Spleen (tissue), 11 donors: ENCODE results near the gene DAPK2. TPM values are rescaled to one million over a fixed set of nuclear protein-coding genes. Genes with fewer than 3 reads are reported as not detected.

Experiments
- DNase-seq: peaks from one replicate; pipeline ENCODE4 v3.0.0-alpha.2; 2020
- H3K27ac ChIP-seq, 8 donors: fragments of 200-600 bp; sonication (generic) in 7 of 8; 1 replicate in 4 of 8; 2 replicates in 4 of 8; pipeline versions ENCODE4 v1.5.0 to v1.8.0; 2016 to 2021; ENCODE audit warnings: inconsistent platforms in 4 of 8, mild to moderate bottlenecking in 4 of 8, moderate library complexity in 1 of 8
- H3K27me3 ChIP-seq, 7 donors: fragments of 200-600 bp; sonication (generic) in 6 of 7; replicated peaks in 1 of 7; 1 replicate in 4 of 7; 2 replicates in 3 of 7; pipeline versions ENCODE4 v1.5.0 to v1.8.0; 2016 to 2021; ENCODE audit warnings: inconsistent platforms in 3 of 7, mild to moderate bottlenecking in 1 of 7
- H3K36me3 ChIP-seq, 6 donors: fragments of 200-600 bp; sonication (generic) in 5 of 6; 1 replicate in 4 of 6; 2 replicates in 2 of 6; pipeline versions ENCODE4 v1.5.0 to v1.8.0; 2016 to 2021; ENCODE audit warnings: inconsistent platforms in 2 of 6
- H3K4me1 ChIP-seq, 6 donors: fragments of 200-600 bp; sonication (generic) in 5 of 6; 1 replicate in 3 of 6; 2 replicates in 3 of 6; pipeline versions ENCODE4 v1.5.0 to v1.8.0; 2016 to 2021; ENCODE audit warnings: inconsistent platforms in 3 of 6
- H3K4me3 ChIP-seq, 8 donors: fragments of 200-600 bp; sonication (generic) in 7 of 8; 1 replicate in 4 of 8; 2 replicates in 4 of 8; pipeline versions ENCODE4 v1.5.0 to v1.8.0; 2016 to 2021; ENCODE audit warnings: inconsistent platforms in 4 of 8, mild to moderate bottlenecking in 4 of 8, moderate library complexity in 2 of 8
- H3K9me3 ChIP-seq, 8 donors: fragments of 200-600 bp; sonication (generic) in 7 of 8; 1 replicate in 4 of 8; 2 replicates in 4 of 8; pipeline versions ENCODE4 v1.5.0 to v1.8.0; 2016 to 2021; ENCODE audit warnings: inconsistent platforms in 4 of 8
- CTCF ChIP-seq, 11 experiments: fragments of 200-600 bp in 7 of 11; fragments of 450-650 bp in 4 of 11; sonication (generic) in 4 of 11; IDR thresholded peaks in 8 of 11; conservative IDR thresholded peaks in 3 of 11; 1 replicate in 7 of 11; 2 replicates in 4 of 11; pipeline versions ENCODE4 v1.4.0 to v1.8.0; 2016 to 2021; ENCODE audit warnings: antibody characterized with exemption in 11 of 11, inconsistent platforms in 4 of 11, mild to moderate bottlenecking in 1 of 11
- POLR2A ChIP-seq, 3 donors: fragments of 450-650 bp; IDR thresholded peaks; one replicate each; pipeline ENCODE4 v1.5.1; 2017; ENCODE audit warnings: antibody characterized with exemption in 3 of 3, mild to moderate bottlenecking in 1 of 3
- POLR2AphosphoS5 ChIP-seq, 3 donors: sonication (generic); formaldehyde crosslinking; IDR thresholded peaks; one replicate each; pipeline ENCODE4 v1.5.1; 2017; ENCODE audit warnings: antibody characterized with exemption in 3 of 3
- whole genome bisulfite sequencing, 5 donors: extraction: QIAGEN DNeasy Blood & Tissue Kit in 3 of 5; methylation state at CpG; one replicate each; pipeline versions ENCODE4 v1.1.5 to v1.1.7; 2013 to 2018; 5-methylcytosine and 5-hydroxymethylcytosine counted together
- intact Hi-C: fragments of 100-400 bp; cut with DNase I; formaldehyde crosslinking; loops from one replicate; pipeline ENCODE4 v1.15.0; 2023; ENCODE audit warnings: low total_unique reads
- polyA plus RNA-seq, 3 donors: library from polyadenylated mRNA; stranded (reverse); fragments of 200-250 nt; gene quantifications; one replicate each; pipeline ENCODE4 v1.2.1, GENCODE V29; 2013
- total RNA-seq, 7 donors: library from RNA; depleted of rRNA in 3 of 7; stranded (reverse); fragments of >200 nt in 3 of 7; fragmentation: NEBNext Ultra II Directional in 4 of 7; extraction: Animal tissue kit (Norgen Biotek cat#: 25700) in 4 of 7; gene quantifications; one replicate each; pipeline versions ENCODE4 v1.1.0 to v1.2.1, GENCODE V29; 2016 to 2021
- donor health status: healthy with polysubstance abuse.
- donor health status: DM: no; HTN: no; CAD: no; lungs with moderate emphysema.
- donor health status: DM: no; HTN: no; CAD: no.
- donor health status: Bipolar disorder and iron deficiency.
- donor health status: healthy.
- donor health status: DM: no; HTN: no; CAD: no.
- donor health status: DM: yes; HTN: yes; CAD: no.

DAPK2 gene
- total and polyA plus RNA-seq, 10 donors: 4.9 to 38.3 (median 15.5) TPM

DNA sequence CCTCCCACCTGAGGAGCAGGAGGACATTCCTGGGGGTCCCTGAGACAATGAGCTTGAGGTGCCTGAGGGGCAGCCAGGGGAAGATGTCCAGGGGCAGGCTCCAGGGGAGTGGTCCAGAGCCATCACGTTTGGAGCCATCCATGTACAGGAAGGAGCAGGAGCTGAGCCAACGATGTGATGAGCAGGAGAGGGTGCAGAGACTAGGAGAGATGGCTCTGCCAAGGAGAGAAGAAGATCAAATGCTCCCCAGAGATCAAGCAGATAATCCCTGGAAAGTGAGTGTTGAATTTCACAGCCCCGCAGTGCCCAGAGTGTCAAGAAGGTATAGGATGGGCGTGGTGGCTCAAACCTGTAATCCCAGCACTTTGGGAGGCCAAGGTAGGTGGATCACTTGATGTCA is 114.7 kb downstream of the DAPK2 start:
- Histone ChIP-seq H3K9me3 (no peaks in the 10 kb centered on the region), H3K4me3 (no peak overlapping the region), H3K27ac (no peak overlapping the region), H3K36me3 (peaks cover 0 to 44% (median 0%) of the 10 kb centered on the region in 6 donors), H3K4me1 (peaks cover 0 to 15% (median 3%) of the 10 kb centered on the region in 6 donors), H3K27me3 (no peaks in the 10 kb centered on the region)
- TF ChIP-seq POLR2A (IDR thresholded peaks at IDR 0.05) (no peak), CTCF (IDR thresholded peaks at IDR 0.05 in 8 of 11, conservative IDR thresholded peaks at IDR 0.05 in 3 of 11) (no peak), POLR2AphosphoS5 (IDR thresholded peaks at IDR 0.05) (no peak)
- intact Hi-C loops: no loop called here
- 73 to 91% (median 90%) methylated on average over 4 of the region's 4 CpGs for WGBS, 5 donors
- no peak for DNase-seq

- Histone ChIP-seq H3K27ac (no peak overlapping the region), H3K9me3 (no peaks in the 10 kb centered on the region), H3K27me3 (no peaks in the 10 kb centered on the region), H3K36me3 (peaks cover 0 to 58% (median 0%) of the 10 kb centered on the region in 6 donors), H3K4me3 (no peak overlapping the region), H3K4me1 (peaks cover 0 to 15% (median 3%) of the 10 kb centered on the region in 6 donors)
- WGBS, 5 donors: 93 to 100% (median 97%) methylated on average over 4 to 7 of the region's 7 CpGs
- TF ChIP-seq POLR2A (IDR thresholded peaks at IDR 0.05) (no peak), POLR2AphosphoS5 (IDR thresholded peaks at IDR 0.05) (no peak), CTCF (IDR thresholded peaks at IDR 0.05 in 8 of 11, conservative IDR thresholded peaks at IDR 0.05 in 3 of 11) (no peak)
- DNase-seq: no peak
- intact Hi-C loops: no loop called here
Observed at GRCh38 chr15:63930034-63930433, 116.3 kb downstream of the DAPK2 start.

DNA sequence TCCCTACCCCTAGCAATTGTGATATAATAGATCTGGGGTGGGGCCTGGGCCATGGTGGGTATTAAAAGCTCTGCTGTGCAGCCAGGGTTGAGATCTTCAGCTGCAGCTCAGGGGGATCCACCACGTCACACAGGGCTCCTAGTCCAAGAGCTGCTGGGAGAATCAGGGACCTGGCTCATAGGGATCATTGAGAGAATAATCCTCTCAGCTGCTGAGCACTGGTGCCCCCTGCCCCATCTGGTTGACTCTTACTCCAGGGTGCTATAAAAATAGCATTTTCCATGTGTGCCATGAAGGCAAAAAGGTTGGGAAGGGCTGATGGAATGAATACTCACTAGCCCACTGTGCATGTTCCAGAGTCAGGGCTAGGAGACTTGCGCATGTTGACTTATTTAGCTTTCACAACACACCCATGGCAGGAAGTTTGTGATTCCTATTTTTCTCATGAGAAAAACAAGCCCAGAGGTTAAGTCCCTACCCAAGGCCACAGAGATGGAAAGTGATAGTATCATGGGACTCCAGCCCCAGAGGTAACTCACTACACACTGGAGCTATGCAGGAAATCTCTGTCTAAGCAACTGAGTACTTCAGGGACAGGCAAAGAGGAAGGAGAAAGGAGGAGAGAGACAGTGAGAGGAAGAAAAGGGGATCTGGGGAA is 118.0 kb downstream of the DAPK2 start:
- Histone ChIP-seq H3K36me3 (peaks cover 0 to 75% (median 5%) of the 10 kb centered on the region in 6 donors), H3K27ac (peak overlapping the region in 5 of 8 donors; percentile 22 to 69 (median 54)), H3K4me1 (peaks cover 0 to 15% (median 3%) of the 10 kb centered on the region in 6 donors), H3K4me3 (no peak overlapping the region), H3K9me3 (no peaks in the 10 kb centered on the region), H3K27me3 (no peaks in the 10 kb centered on the region)
- intact Hi-C loops: no loop called here
- TF ChIP-seq POLR2A (IDR thresholded peaks at IDR 0.05) (no peak), POLR2AphosphoS5 (IDR thresholded peaks at IDR 0.05) (no peak), CTCF (IDR thresholded peaks at IDR 0.05 in 8 of 11, conservative IDR thresholded peaks at IDR 0.05 in 3 of 11) (no peak)
- DNase-seq: no peak
- WGBS, 5 donors: 68 to 89% (median 79%) methylated on average over 2 of the region's 2 CpGs

DNA sequence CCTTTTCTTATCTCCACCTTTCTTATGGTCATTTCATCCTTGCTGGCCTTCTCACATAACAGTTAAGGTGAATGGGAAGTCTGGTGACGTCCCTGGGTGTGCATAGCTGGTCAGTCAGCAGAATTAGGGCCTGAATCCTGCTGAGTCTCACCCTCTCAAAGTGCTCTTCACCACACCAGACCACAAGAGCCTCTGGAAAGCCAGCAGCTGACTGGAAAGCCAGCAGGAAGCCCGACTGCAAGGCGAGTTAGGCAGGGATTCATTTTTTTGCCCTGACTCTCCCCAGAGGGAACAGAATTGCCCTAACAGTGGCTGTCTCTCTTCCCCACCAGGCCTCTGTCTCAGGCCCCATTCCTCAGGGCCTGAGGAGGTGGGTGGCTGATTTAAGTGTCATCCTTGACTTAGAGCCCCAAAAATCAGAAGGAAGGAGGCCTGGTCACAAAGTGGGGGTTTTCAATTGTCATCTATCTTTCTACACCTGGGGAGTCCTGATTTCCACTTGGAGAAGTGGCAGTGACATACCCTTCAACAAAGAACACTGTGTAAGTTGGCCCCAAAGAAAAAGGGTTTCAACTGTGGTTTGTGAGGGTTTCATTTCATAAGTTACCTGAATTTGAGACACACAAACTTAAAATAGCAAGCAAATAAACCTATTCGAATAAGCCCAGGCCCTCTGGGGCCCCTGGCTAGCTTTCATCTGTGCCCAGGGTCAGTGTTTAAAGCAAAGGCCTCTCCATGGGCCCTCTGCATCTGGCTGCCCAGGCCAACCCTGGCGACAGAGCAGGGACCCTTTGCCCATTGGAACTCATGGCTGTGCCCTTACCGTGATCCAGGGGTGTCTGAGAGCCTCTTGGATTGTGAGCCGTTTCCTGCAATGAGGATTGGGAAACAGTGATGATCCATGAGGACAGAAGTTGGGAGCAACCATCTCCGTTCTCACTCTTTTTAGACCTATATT is 122.0 kb downstream of the DAPK2 start:
- no peak overlapping the region for H3K4me3 ChIP-seq
- H3K36me3 ChIP-seq: peaks cover 0 to 90% (median 9%) of the 10 kb centered on the region in 6 donors
- no peaks in the 10 kb centered on the region for H3K9me3 ChIP-seq
- intact Hi-C loops: no loop called here
- no peak for DNase-seq
- peaks cover 0 to 20% (median 10%) of the 10 kb centered on the region in 6 donors for H3K4me1 ChIP-seq
- H3K27me3 ChIP-seq: no peaks in the 10 kb centered on the region
- H3K27ac ChIP-seq: no peak overlapping the region
- TF ChIP-seq CTCF (IDR thresholded peaks at IDR 0.05 in 8 of 11, conservative IDR thresholded peaks at IDR 0.05 in 3 of 11) (no peak), POLR2AphosphoS5 (IDR thresholded peaks at IDR 0.05) (no peak), POLR2A (IDR thresholded peaks at IDR 0.05) (no peak)
- WGBS, 5 donors: 83 to 91% (median 87%) methylated on average over 8 of the region's 8 CpGs
